Measurements from ENCODE around the gene B4GALT3.
"Not testable (repeated sequence)": the region's sequence is repeated elsewhere in the genome, so short reads cannot be mapped to it uniquely, and the experiment has no call there.

Gene B4GALT3

GRCh38 chr1:161177112-161177935 is at the start of gene B4GALT3:
TSS of gene B4GALT3 (minus strand) at chr1:161177507. CDS start at chr1:161176060, 1,447 bp downstream.
- DNase-seq (ENCODE audit: low spot score), result peak; percentile 94

DNA sequence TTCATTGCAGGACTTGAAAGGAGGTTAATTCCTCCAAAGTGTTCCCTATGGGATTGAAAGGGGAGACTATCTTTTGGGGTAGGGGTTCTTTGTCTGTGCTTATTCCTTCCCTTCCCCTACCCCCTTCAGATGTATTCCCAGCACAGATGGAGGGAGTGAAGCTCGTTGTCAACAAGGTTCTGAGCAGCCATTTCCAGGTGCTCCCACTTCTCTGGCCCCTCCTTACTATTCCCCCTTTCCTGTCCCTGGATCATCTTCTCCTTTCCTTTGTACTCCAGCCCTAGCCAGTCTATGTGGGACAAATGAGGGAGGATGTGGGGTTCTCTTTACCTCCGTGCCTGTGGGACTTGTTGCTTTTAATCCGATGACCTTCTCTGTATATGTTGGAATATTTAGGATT is 49.5 kb upstream of the B4GALT3 start:
- DNase-seq (ENCODE audit: low spot score), result no peak

- no peak for DNase-seq (ENCODE audit: low spot score)
These were observed 49.0 kb upstream of the B4GALT3 start for GRCh38 chr1:161226320-161226711.

DNA sequence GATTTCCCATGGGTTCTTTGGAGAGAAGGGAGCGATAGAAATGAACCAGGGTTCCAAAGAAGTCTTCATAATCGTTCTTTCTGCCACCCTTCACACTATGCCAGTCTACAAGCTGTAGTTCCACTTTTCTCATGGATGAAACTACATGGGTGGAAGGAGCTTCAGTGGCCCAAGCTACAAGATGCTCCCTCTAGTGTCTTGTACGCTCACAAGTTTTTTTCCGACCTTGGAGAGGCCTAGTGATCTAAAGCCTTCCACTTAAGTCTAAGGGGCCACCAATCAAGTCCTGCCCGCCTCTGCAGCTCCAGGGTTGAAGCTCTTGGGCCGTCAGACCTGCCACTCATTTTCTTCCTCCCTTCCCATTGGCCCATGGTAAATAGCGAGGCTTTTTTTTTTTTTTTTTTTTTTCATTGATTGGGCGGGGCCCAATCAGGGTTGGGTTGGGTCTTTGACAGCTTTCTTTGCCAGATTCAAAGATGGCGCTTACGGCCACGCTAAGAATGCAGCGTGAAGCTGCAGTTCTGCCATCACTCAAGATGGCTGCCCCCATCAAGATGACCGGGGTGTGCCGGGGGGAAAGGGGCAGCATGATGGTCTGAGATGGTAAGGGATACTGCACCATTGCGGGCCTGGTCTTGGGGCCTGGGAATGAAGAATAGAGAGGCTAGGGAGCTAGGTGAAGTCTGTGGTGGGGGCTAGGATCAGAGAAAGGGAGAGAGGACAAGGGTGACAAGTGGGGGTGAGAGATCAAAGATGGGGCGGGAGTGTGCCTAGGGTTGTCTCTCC is 48.4 kb upstream of the B4GALT3 start, which contains the start of gene TOMM40L:
TSS of gene TOMM40L (plus strand) at position 527 of the 786 bp plus-strand sequence. CDS start 430 bp downstream, outside the sequence.
- DNase-seq (ENCODE audit: low spot score), result peak; percentile 95

- DNase-seq (ENCODE audit: low spot score), result no peak
These were observed 47.8 kb upstream of the B4GALT3 start for GRCh38 chr1:161225178-161225533.

GRCh38 chr1:161224695-161225087 is 47.4 kb upstream of the B4GALT3 start:
- not testable (repeated sequence) for DNase-seq (ENCODE audit: low spot score)

DNA sequence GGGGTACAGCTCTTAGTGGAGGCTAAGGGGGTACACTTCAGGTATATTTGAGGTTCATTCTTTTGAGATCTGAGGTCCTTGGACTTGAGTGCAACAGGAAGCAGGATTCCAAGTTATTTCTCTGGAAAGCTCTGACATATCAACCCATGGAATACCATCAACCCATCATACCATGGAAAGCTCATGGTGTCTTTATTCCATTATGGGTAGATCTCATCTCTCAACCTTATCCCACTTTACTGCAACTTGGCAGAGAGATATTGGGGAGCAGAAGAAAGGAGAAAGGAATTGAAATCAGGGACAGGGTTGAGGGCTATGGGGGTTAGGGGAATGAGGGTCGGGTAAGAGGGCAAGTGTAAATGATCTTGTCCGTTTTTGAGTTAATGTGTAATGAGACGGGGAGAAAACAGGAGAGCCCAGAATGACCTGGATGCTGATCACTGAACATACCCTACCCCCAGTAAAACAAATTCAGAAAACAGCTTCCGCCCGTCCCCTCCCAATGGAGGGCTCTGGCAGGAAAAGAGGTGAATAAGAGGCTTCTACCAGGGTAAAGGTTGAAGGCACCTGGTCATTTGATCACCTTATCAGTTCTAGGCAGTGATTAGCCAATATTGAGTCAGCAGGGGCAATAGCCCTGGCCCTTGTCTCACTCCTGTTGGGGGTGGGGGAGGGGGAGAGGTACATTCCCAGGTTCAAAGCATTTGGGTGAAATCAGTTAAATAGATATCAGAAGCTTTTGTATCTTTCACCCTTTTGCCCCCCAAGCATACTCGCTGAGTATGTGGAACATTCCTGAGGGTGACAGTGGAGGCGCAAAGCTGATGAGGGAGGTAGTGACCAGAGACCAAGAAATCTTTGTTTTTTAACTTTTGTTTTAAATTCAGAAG is 46.7 kb upstream of the B4GALT3 start:
- no peak for DNase-seq (ENCODE audit: low spot score)

DNA sequence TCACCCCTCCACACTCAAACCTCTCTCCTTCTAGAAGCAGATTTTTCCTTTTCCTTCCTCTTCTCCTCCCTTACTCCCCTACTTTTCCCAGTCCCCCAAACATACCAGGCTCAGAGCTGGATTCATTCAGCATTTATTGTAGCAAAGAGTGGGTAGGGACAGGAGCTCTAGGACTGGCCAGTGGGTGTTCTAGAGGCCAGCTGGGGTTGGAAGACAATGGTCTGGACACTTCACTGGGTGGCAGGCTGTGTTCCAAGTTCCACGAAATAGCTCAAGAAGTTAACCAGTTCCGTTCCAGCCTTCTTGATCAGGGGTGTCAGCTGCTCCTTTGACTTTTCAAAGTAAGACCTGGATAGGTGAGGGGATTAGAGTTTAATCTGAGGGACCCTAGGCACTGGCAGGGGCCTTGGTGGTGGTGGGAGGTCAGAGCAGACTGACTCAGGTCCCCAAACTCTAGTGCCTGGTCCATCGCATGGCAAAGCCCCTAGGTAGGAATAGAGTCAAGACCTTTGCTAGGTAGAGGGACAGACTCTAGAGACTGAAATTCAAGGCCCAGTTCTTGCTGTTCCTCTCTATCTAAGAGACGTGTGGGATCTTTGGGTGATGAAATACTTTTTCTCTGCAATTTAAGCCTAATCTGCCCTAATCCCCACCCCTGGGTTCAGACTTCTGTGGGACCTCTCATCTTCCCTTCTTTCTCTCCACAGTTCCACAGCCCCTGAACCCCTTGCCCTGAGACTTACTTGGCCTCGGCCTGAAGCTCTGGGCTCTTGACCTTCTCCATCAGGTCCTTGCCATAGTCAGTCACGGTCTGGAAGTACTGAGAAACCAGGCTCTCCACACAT is 45.1 kb upstream of the B4GALT3 start:
- DNase-seq (ENCODE audit: low spot score), result no peak

DNA sequence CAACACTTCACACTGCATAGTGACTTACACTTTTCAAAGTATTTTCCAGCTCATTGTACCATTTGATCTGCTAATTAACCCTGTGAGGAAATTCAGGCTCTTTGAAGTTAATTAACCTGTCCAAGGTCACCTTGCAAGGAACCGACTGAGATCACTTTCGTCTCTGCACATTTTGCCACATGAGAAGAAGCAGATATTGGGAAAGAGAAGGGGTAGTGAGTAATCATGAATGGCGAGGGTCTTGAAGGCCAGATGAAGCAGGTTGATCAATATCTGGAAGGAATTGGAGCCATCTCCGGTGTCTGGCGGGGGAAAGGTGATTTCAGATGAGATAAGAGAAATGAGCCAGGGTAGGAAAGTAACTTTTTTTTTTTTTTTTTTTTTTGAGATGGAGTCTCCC is 42.7 kb upstream of the B4GALT3 start:
- DNase-seq (ENCODE audit: low spot score), result no peak

DNA sequence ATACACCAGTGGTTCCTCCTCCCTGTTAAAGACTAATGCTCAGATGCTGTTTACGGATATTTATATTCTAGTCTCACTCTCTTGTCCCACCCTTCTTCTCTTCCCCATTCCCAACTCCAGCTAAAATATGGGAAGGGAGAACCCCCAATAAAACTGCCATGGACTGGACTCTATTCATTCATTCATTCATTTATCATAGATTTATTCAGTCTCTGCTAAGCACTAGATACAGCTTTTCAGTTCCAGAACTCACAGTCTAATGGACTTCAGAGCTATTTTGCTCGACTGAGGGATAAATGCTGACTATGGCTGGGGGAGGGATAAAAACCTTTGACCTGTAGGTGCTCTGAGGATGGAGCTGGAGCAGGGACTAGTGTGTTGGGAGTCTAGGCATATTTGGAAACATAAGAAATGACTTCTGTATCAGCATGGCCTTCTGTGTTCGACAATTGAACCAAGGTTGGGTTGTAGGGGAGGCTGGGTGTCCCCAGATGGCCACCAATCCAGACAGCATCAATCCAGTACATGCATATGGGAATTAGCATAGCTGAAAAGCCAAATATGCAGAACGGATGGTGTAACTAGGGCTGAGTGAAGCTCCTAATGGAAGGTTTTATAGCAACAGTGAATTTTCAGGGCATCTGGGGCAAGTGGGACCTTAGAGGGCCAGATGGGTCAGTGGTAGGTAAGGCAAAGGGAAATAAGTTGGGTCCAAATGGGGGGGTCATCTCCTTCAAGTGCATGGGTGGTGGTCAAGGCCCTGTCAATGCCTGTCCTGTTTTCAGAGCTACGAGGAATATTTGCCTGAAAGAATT is 42.0 kb upstream of the B4GALT3 start:
- no peak for DNase-seq (ENCODE audit: low spot score)

DNA sequence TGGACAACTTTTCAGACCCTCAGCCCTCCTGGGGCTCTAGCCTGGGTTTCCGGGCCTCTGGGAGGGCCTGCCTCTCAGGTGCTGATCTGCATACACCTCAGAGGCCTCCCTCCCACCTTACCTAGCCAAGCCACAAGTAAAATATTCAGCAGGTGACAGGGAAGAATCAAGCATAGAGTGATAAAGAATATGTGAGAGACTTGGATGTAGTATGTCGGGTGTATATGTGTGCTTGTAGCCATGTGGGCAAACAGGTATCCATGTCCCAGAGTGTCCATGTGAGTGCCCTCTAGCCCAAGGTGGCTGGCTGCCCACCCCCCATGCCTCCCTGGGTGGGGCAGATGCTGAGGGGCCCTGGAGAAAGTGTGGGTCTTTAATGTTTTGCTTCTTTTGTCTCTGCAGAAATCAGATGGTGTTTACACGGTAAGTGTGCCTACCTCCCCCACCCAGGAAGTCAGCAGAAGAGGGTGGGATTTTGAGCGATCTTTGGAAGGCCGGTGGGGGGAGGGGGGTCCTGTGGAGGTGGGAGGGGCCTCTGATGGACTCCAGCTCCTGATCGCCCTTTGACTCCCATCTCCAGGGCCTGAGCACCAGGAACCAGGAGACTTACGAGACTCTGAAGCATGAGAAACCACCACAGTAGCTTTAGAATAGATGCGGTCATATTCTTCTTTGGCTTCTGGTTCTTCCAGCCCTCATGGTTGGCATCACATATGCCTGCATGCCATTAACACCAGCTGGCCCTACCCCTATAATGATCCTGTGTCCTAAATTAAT is 41.2 kb upstream of the B4GALT3 start:
- DNase-seq (ENCODE audit: low spot score), result no peak

DNA sequence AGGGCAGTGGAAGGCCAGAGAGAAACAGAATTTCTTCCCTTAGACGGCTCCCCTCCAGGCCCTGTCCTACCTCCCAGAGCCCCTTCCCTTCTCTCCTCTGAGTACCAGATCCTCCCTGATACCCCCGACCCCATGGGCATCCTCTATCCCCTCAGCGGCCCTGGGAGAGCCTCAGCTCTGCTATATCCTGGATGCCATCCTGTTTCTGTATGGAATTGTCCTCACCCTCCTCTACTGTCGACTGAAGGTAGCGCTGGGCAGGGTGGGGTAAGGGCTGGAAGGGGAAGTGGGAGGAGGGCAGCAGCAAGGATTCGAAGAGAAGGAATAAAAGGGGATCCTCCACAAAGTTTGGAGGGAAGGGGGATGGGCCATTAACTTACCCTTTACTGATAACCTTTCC is 40.5 kb upstream of the B4GALT3 start:
- DNase-seq (ENCODE audit: low spot score), result no peak

GRCh38 chr1:161216945-161217712 is 39.8 kb upstream of the B4GALT3 start:
- DNase-seq (ENCODE audit: low spot score), result peak; percentile 47

- no peak for DNase-seq (ENCODE audit: low spot score)
These were observed 37.8 kb upstream of the B4GALT3 start, which contains the start of gene FCER1G for GRCh38 chr1:161215076-161215475. TSS of gene FCER1G (plus strand) at chr1:161215295. CDS start at chr1:161215322, 27 bp downstream.

GRCh38 chr1:161214369-161214768 is 37.1 kb upstream of the B4GALT3 start:
- DNase-seq (ENCODE audit: low spot score), result no peak

DNA sequence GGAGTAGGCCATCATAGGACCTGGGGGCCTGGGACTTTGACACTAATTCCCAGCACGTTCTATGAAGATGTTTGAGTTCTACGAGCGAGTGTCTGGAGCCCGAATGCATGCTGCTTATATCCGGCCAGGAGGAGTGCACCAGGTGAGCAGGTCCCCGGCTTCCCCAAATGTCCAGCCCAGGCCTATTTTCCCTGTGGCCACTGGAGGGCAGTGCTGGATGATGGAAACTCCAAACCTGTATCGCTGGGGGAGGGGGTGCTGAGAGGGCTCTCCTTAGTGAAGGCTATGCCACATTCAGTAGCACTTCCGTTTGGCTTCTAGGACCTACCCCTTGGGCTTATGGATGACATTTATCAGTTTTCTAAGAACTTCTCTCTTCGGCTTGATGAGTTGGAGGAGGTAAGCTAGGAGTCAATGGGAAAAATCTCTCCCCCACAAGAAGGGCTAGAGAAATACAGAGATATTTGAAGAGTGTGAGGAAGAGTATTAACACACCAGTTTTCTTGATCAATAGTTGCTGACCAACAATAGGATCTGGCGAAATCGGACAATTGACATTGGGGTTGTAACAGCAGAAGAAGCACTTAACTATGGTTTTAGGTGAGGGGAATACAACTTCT is 32.6 kb upstream of the B4GALT3 start:
- peak; percentile 71 for DNase-seq (ENCODE audit: low spot score)

GRCh38 chr1:161207173-161207572 is 29.9 kb upstream of the B4GALT3 start:
- peak; percentile 75 for DNase-seq (ENCODE audit: low spot score)

Measured in hepatic stellate cell (primary cell).